Upper lobe of left lung (tissue), 6 donors: ENCODE measurements around the gene ZFHX3. TPM values are rescaled to one million over a fixed set of nuclear protein-coding genes. Genes with fewer than 3 reads are reported as not detected.

Experiments
- ATAC-seq, 2 donors: fragments of 200-7000 bp; cut with Tn5 transposase; one replicate each; pipeline ENCODE4 v1.9.1; 2022; ENCODE audit warnings: mild to moderate bottlenecking in 2 of 2, moderate library complexity in 2 of 2; ENCODE audit not compliant: low FRiP score in 2 of 2
- DNase-seq, 2 donors: peaks; one replicate each; pipeline ENCODE4 v3.0.0-alpha.2; 2019 to 2020
- H3K27ac ChIP-seq, 4 donors: fragments of 200-600 bp; sonication (generic); one replicate each; pipeline ENCODE4 v1.5.1; 2016 to 2019
- H3K27me3 ChIP-seq, 4 donors: fragments of 200-600 bp; sonication (generic); one replicate each; pipeline ENCODE4 v1.5.1; 2017 to 2019
- H3K36me3 ChIP-seq, 4 donors: fragments of 200-600 bp; sonication (generic); one replicate each; pipeline ENCODE4 v1.5.1; 2016 to 2019
- H3K4me1 ChIP-seq, 4 donors: fragments of 200-600 bp; sonication (generic); one replicate each; pipeline ENCODE4 v1.5.1; 2018 to 2019
- H3K4me3 ChIP-seq, 4 donors: fragments of 200-600 bp; sonication (generic); one replicate each; pipeline ENCODE4 v1.5.1; 2017 to 2019; ENCODE audit warnings: mild to moderate bottlenecking in 2 of 4, moderate library complexity in 1 of 4
- H3K9me3 ChIP-seq, 4 donors: fragments of 200-600 bp; sonication (generic); one replicate each; pipeline ENCODE4 v1.5.1; 2018 to 2019
- EP300 ChIP-seq, 4 donors: sonication (generic); formaldehyde crosslinking; IDR thresholded peaks; one replicate each; pipeline ENCODE4 v1.5.1; 2017; ENCODE audit warnings: antibody characterized with exemption in 4 of 4, control low read depth in 2 of 4
- POLR2A ChIP-seq, 4 donors: fragments of 450-650 bp; IDR thresholded peaks; one replicate each; pipeline ENCODE4 v1.5.1; 2016 to 2017; ENCODE audit warnings: antibody characterized with exemption in 4 of 4, mild to moderate bottlenecking in 2 of 4
- POLR2AphosphoS5 ChIP-seq, 2 donors: sonication (generic); formaldehyde crosslinking; IDR thresholded peaks; one replicate each; pipeline ENCODE4 v1.5.1; 2017; ENCODE audit warnings: antibody characterized with exemption in 2 of 2
- WGBS, 2 donors: methylation state at CpG; one replicate each; pipeline ENCODE4 v1.1.5; 2017 to 2018; 5-methylcytosine and 5-hydroxymethylcytosine counted together
- total RNA-seq, 6 donors: library from RNA; depleted of rRNA in 4 of 6; stranded (reverse); fragments of >200 nt in 4 of 6; gene quantifications; one replicate each; pipeline versions ENCODE4 v1.1.0 to v1.2.1, GENCODE V29; 2016 to 2021
- TF ChIP-seq, protein P1 (sequence below), 6 experiments: fragments of 450-650 bp in 4 of 6; fragments of 200-600 bp in 2 of 6; sonication (generic) in 2 of 6; IDR thresholded peaks; one replicate each; pipeline ENCODE4 v1.5.1; 2016 to 2019; ENCODE audit warnings: antibody characterized with exemption in 6 of 6
- donor health status: DM: no; HTN: no; CAD: no; lungs with moderate emphysema.
- donor health status: DM: no; HTN: yes; CAD: no; lungs with severe emphysema.

ZFHX3 gene
- total RNA-seq, 6 donors from 2014 or later = 22.4 to 40.3 (median 27.0) TPM

DNA sequence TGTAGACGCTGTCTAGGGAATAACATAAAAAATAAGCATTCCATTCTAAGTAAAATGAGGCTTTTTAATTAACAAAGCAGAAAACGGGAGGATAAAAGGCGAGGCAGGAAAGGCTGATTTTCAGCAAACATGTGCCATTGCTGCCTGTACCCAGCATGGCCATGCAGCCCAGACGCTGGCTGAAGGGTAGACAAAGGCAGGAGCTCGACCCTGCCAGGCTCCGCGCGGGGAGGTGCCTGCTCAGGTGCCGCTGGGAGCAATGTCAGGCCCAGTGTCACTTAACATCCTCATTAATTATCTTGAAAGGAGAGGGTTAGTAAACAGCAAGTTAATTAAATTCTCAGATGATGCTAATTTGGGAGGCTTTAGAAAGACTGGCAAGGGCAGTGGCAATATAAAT lies 136.0 kb downstream of the ZFHX3 start:
- H3K27ac ChIP-seq = no peak overlapping the region
- DNase-seq (peak in 1 of 2 donors; percentile 47), ATAC-seq (no peak)
- peaks cover 0 to 17% (median 11%) of the 10 kb centered on the region in 4 donors for H3K4me1 ChIP-seq
- no peaks in the 10 kb centered on the region for H3K9me3 ChIP-seq
- 85 to 89% methylated on average over 9 of the region's 9 CpGs for WGBS, 2 donors
- no peaks in the 10 kb centered on the region for H3K36me3 ChIP-seq
- no peak for TF ChIP-seq POLR2AphosphoS5 (IDR thresholded peaks at IDR 0.05)
- no peak for TF ChIP-seq EP300 (IDR thresholded peaks at IDR 0.05)
- TF ChIP-seq, protein P1, sequence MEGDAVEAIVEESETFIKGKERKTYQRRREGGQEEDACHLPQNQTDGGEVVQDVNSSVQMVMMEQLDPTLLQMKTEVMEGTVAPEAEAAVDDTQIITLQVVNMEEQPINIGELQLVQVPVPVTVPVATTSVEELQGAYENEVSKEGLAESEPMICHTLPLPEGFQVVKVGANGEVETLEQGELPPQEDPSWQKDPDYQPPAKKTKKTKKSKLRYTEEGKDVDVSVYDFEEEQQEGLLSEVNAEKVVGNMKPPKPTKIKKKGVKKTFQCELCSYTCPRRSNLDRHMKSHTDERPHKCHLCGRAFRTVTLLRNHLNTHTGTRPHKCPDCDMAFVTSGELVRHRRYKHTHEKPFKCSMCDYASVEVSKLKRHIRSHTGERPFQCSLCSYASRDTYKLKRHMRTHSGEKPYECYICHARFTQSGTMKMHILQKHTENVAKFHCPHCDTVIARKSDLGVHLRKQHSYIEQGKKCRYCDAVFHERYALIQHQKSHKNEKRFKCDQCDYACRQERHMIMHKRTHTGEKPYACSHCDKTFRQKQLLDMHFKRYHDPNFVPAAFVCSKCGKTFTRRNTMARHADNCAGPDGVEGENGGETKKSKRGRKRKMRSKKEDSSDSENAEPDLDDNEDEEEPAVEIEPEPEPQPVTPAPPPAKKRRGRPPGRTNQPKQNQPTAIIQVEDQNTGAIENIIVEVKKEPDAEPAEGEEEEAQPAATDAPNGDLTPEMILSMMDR (IDR thresholded peaks at IDR 0.05) = no peak
- no peak for TF ChIP-seq POLR2A (IDR thresholded peaks at IDR 0.05)
- H3K27me3 ChIP-seq = no peaks in the 10 kb centered on the region
- no peak overlapping the region for H3K4me3 ChIP-seq

DNA sequence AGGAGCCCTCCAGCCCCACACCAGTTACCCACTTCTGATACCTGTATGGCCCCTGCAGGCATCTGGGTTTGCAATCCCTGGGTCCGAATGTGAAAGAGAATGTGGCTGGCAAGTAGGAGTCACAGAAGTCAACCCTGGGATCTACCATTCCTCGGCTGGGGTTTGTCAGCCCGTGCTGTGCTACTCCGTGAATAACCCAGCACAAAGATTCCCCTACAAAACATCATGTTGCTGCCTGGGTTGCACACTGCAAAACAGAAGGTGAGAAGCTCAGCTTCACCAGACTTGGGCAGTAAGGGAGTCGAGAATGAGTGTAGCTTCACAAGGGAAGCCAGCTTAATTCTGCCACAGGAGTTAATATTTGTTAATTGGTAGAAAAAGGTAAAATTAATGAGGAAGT lies 137.1 kb downstream of the ZFHX3 start:
- DNase-seq (no peak), ATAC-seq (no peak)
- Histone ChIP-seq H3K4me1 (peaks cover 0 to 17% (median 11%) of the 10 kb centered on the region in 4 donors), H3K4me3 (no peak overlapping the region), H3K27me3 (no peaks in the 10 kb centered on the region), H3K36me3 (no peaks in the 10 kb centered on the region), H3K27ac (no peak overlapping the region), H3K9me3 (no peaks in the 10 kb centered on the region)
- WGBS, 2 donors = 88 to 99% methylated on average over 5 of the region's 5 CpGs
- TF ChIP-seq POLR2AphosphoS5 (IDR thresholded peaks at IDR 0.05) (no peak), POLR2A (IDR thresholded peaks at IDR 0.05) (no peak), EP300 (IDR thresholded peaks at IDR 0.05) (no peak)

DNA sequence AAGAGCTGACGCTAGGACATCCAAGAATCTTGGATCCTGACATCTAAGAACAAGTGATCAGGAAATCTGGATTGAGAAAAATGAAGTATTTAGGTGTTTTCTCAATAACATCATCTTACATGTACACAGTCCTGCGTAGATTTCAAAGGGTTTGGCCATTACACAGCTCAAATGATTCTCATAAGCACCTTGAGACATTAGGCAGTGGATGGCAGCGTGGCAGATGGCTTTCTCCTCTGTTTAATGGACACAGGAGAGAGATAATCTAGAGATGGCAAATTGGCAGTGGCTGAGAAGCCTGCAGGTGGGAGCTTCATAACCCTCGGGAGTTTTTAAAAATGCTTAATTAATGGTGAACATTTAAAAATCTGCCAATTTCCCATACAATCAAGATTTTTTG lies 137.5 kb downstream of the ZFHX3 start:
- ATAC-seq (no peak), DNase-seq (no peak)
- Histone ChIP-seq H3K4me3 (no peak overlapping the region), H3K27me3 (no peaks in the 10 kb centered on the region), H3K9me3 (no peaks in the 10 kb centered on the region), H3K4me1 (peaks cover 0 to 12% (median 9%) of the 10 kb centered on the region in 4 donors), H3K27ac (no peak overlapping the region), H3K36me3 (no peaks in the 10 kb centered on the region)
- TF ChIP-seq EP300 (IDR thresholded peaks at IDR 0.05) (no peak), POLR2A (IDR thresholded peaks at IDR 0.05) (no peak), POLR2AphosphoS5 (IDR thresholded peaks at IDR 0.05) (no peak)
- TF ChIP-seq, protein P1 (IDR thresholded peaks at IDR 0.05) = no peak
- 96 to 97% methylated on average over 4 of the region's 4 CpGs for WGBS, 2 donors

DNA sequence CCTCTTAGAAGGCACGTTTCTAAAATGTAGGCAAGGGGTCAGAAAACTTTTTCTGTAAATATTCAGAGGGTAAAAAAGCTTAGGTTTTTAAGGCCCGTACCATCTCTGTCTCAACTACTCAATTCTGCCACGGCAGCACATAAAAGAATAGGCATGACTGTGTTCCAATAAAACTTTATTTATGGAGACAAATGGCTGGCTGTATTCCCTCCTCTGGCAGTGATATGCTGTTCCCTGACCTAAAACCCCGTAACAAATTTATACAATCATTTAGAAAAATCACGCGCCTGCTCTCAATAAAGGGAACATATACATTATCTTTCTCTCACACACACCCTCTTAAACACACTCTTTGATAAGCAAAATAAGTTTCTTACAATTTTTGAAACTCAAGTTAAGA lies 138.7 kb downstream of the ZFHX3 start:
- WGBS, 2 donors = 95% methylated on average over 6 of the region's 6 CpGs

DNA sequence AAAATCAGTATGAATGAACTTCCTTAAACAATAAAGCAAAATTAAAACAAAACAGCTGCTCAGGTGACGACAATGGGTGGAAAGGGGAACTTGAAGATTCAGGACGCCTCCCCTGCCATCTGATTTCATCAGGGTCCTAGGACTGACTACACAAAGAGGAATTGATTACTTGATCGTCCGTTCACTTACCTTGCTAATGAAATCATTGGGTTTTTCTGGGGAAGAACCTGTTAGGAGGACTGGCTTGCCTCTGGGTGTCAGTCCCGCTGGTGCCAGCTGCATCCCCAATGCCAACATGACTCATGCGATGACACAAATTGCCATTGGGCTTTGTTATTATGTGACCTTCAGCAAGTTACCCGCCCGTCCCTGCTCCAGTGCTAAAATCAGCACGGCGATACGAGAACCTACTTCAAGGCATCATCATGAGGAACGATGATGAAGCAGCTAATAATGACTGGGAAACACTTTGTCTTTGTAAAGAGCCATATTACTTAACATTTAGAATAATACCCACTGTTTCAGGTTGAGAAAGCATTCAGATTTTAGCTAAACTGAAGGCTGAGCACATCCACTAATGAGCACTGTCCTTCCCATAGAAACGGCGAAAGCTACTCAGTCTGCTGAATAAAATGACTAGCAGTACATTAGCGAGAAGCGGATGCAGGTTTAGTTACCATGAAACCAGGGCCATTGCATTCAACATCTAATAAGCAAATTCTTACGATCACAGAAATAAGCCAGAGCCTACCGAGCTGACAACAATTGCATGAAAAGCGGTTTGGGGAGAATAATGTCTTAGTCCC lies 139.4 kb downstream of the ZFHX3 start:
- Histone ChIP-seq H3K4me1 (no peaks in the 10 kb centered on the region), H3K27me3 (no peaks in the 10 kb centered on the region), H3K9me3 (no peaks in the 10 kb centered on the region), H3K27ac (no peak overlapping the region), H3K4me3 (no peak overlapping the region), H3K36me3 (no peaks in the 10 kb centered on the region)
- no peak for DNase-seq
- TF ChIP-seq POLR2AphosphoS5 (IDR thresholded peaks at IDR 0.05) = no peak
- TF ChIP-seq POLR2A (IDR thresholded peaks at IDR 0.05) = no peak
- TF ChIP-seq, protein P1 (IDR thresholded peaks at IDR 0.05) = no peak
- no peak for TF ChIP-seq EP300 (IDR thresholded peaks at IDR 0.05)
- ATAC-seq = peak in 1 of 2 donors; percentile 46
- 87% methylated on average over 19 of the region's 19 CpGs for WGBS, 2 donors

More for the DNA sequence above, 138.7 kb downstream of the ZFHX3 start:
- DNase-seq (no peak), ATAC-seq (no peak)
- TF ChIP-seq POLR2AphosphoS5 (IDR thresholded peaks at IDR 0.05) (no peak), EP300 (IDR thresholded peaks at IDR 0.05) (no peak), POLR2A (IDR thresholded peaks at IDR 0.05) (no peak)
- TF ChIP-seq, protein P1 (IDR thresholded peaks at IDR 0.05) = no peak
- Histone ChIP-seq H3K27ac (no peak overlapping the region), H3K9me3 (no peaks in the 10 kb centered on the region), H3K4me1 (peaks cover 0 to under 1% (median 0%) of the 10 kb centered on the region in 4 donors), H3K36me3 (no peaks in the 10 kb centered on the region), H3K27me3 (no peaks in the 10 kb centered on the region), H3K4me3 (no peak overlapping the region)
